ENCODE results near the gene MARK1.

Gene MARK1

DNA sequence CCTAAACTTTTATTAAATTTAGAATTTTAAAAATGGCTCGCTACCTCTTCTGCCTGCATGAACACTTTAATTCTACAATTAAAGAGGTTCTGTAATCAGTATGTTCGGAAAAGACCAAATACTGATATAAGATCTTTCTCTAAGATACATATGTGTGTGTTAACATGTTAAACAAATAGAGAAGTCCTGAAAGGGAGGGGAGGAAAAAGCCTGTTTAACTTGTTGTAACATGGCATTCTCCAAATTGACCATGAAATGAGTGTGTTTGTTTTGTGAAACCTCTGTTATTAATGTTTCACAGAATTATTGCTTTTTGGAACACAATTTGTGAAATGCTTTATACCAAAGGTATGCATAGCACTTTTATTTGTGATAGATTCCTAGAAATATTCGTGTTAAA lies 77.0 kb downstream of the MARK1 start:
- TF ChIP-seq NFIC (IDR thresholded peaks at IDR 0.05) (no peak), TCF12 (IDR thresholded peaks at IDR 0.05; ENCODE audit: low read depth) (no peak), EGR1 (IDR thresholded peaks at IDR 0.05) (no peak), FOXM1 (IDR thresholded peaks at IDR 0.05; ENCODE audit: borderline replicate concordance, low read depth) (no peak), ZBTB7A (IDR thresholded peaks at IDR 0.05; ENCODE audit: low read depth) (no peak), CREB1 (IDR thresholded peaks at IDR 0.05; ENCODE audit: low read depth) (no peak), EP300 (IDR thresholded peaks at IDR 0.05; ENCODE audit: borderline replicate concordance) (no peak), YY1 (IDR thresholded peaks at IDR 0.05; ENCODE audit: low read depth) (no peak), TAF1 (IDR thresholded peaks at IDR 0.05; ENCODE audit: low read depth) (no peak), RAD21 (IDR thresholded peaks at IDR 0.05; ENCODE audit: low read depth) (no peak), TEAD4 (IDR thresholded peaks at IDR 0.05) (no peak), CEBPB (IDR thresholded peaks at IDR 0.05) (no peak)
- TF ChIP-seq, protein P1, sequence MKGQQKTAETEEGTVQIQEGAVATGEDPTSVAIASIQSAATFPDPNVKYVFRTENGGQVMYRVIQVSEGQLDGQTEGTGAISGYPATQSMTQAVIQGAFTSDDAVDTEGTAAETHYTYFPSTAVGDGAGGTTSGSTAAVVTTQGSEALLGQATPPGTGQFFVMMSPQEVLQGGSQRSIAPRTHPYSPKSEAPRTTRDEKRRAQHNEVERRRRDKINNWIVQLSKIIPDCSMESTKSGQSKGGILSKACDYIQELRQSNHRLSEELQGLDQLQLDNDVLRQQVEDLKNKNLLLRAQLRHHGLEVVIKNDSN (IDR thresholded peaks at IDR 0.05), result no peak
- TF ChIP-seq, protein P2, sequence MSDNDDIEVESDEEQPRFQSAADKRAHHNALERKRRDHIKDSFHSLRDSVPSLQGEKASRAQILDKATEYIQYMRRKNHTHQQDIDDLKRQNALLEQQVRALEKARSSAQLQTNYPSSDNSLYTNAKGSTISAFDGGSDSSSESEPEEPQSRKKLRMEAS (IDR thresholded peaks at IDR 0.05), result no peak
- TF ChIP-seq, protein P3, sequence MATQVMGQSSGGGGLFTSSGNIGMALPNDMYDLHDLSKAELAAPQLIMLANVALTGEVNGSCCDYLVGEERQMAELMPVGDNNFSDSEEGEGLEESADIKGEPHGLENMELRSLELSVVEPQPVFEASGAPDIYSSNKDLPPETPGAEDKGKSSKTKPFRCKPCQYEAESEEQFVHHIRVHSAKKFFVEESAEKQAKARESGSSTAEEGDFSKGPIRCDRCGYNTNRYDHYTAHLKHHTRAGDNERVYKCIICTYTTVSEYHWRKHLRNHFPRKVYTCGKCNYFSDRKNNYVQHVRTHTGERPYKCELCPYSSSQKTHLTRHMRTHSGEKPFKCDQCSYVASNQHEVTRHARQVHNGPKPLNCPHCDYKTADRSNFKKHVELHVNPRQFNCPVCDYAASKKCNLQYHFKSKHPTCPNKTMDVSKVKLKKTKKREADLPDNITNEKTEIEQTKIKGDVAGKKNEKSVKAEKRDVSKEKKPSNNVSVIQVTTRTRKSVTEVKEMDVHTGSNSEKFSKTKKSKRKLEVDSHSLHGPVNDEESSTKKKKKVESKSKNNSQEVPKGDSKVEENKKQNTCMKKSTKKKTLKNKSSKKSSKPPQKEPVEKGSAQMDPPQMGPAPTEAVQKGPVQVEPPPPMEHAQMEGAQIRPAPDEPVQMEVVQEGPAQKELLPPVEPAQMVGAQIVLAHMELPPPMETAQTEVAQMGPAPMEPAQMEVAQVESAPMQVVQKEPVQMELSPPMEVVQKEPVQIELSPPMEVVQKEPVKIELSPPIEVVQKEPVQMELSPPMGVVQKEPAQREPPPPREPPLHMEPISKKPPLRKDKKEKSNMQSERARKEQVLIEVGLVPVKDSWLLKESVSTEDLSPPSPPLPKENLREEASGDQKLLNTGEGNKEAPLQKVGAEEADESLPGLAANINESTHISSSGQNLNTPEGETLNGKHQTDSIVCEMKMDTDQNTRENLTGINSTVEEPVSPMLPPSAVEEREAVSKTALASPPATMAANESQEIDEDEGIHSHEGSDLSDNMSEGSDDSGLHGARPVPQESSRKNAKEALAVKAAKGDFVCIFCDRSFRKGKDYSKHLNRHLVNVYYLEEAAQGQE (IDR thresholded peaks at IDR 0.05; ENCODE audit: low read depth), result no peak

DNA sequence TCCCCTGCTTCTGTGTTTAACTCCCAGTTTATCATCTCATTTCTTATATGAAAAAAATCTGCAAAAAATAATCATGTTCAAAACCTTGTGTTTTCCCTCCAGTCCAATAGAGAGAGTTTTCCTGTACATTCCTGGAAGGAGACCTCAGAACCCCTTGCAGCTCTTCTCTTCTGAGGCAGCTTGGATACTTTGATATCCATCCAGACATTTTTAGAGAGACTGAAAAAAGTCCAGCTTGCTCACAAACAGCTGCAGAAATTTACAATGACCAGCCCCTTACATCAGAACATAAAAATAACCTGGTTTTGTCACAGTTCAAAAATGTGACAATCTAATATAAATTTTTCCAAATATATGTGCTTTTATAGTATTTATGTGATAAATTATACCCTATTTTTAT lies 88.9 kb downstream of the MARK1 start:
- TF ChIP-seq TEAD4 (IDR thresholded peaks at IDR 0.05), result no peak
- no peak for TF ChIP-seq CEBPB (IDR thresholded peaks at IDR 0.05)
- TF ChIP-seq FOXM1 (IDR thresholded peaks at IDR 0.05; ENCODE audit: borderline replicate concordance, low read depth), result no peak
- no peak for TF ChIP-seq TAF1 (IDR thresholded peaks at IDR 0.05; ENCODE audit: low read depth)
- TF ChIP-seq EGR1 (IDR thresholded peaks at IDR 0.05), result no peak
- TF ChIP-seq CREB1 (IDR thresholded peaks at IDR 0.05; ENCODE audit: low read depth), result no peak
- TF ChIP-seq NFIC (IDR thresholded peaks at IDR 0.05), result no peak

DNA sequence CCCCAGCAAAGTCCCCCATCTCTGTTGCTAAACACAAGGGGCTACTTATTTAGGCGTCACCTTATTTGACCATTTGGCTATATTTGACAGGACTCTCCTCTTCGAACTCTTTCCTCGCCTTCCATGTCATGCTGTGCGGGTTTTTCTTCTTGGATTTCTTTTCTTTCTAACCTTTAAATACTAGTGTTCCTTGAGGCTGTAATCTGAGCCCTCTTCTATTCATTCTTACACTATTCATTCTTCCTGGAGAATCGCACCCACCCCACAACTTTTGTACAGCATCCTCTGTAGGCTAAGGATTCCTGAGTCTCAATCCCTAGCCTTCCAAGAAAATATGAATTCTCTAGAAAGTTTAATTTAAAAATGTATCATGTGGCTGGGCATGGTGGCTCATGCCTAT lies 100.5 kb downstream of the MARK1 start:
- TF ChIP-seq EP300 (IDR thresholded peaks at IDR 0.05; ENCODE audit: borderline replicate concordance), result no peak
- TF ChIP-seq RAD21 (IDR thresholded peaks at IDR 0.05; ENCODE audit: low read depth), result no peak
- no peak for TF ChIP-seq CREB1 (IDR thresholded peaks at IDR 0.05; ENCODE audit: low read depth)

DNA sequence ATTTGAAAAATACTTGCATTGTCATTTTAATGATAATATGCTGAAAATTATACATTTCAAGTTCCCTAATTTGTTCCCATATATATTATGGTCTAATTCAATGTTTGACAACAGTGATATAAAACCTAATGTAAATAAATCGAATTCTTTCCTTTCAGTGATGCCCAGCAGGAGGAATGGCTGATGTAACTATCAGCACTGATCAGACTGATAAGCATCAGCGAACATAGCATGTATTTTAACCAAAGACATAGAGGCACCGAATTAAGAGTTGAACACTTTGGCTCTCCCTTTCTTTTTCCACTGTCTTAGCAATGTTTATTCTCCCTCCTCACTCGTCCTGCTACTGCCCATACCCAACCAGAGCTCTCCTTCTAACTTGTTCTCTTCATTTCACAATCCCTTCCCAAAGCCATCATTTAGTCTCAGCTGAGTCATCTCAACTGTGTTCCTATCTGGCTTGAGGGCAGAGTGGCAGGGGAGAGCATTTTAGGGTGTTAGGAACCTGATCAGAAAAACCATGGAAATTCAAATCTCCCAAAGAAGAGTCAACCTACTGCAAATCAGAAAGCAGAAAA lies 103.4 kb downstream of the MARK1 start:
- TF ChIP-seq CEBPB (IDR thresholded peaks at IDR 0.05), result no peak
- TF ChIP-seq CREB1 (IDR thresholded peaks at IDR 0.05; ENCODE audit: low read depth), result no peak
- no peak for TF ChIP-seq YY1 (IDR thresholded peaks at IDR 0.05; ENCODE audit: low read depth)
- TF ChIP-seq EP300 (IDR thresholded peaks at IDR 0.05; ENCODE audit: borderline replicate concordance), result no peak

DNA sequence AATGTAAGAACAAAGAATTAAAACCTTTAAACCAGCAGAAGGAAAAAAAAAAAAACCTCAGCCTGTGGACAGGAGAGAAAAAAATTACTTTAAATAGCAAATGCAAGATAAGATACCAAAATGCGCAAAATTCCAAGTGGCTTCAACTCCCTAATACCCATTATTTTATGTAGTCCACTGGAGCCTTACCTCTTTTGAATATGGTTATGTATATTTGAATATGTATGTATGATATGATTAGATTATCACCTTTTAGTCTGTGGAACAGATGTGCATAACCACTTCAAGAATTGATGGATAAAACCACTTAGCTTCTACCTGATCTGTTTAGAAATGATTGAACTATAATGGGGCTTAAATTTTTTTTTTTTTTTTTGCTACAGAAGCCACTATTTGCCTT lies 109.8 kb downstream of the MARK1 start:
- TF ChIP-seq ZBTB7A (IDR thresholded peaks at IDR 0.05; ENCODE audit: low read depth), result no peak
- TF ChIP-seq, protein P2 (IDR thresholded peaks at IDR 0.05), result no peak
- no peak for TF ChIP-seq EGR1 (IDR thresholded peaks at IDR 0.05)
- TF ChIP-seq TAF1 (IDR thresholded peaks at IDR 0.05; ENCODE audit: low read depth), result no peak
- no peak for TF ChIP-seq RAD21 (IDR thresholded peaks at IDR 0.05; ENCODE audit: low read depth)
- no peak for TF ChIP-seq CREB1 (IDR thresholded peaks at IDR 0.05; ENCODE audit: low read depth)
- no peak for TF ChIP-seq YY1 (IDR thresholded peaks at IDR 0.05; ENCODE audit: low read depth)
- TF ChIP-seq FOXM1 (IDR thresholded peaks at IDR 0.05; ENCODE audit: borderline replicate concordance, low read depth), result no peak
- no peak for TF ChIP-seq EP300 (IDR thresholded peaks at IDR 0.05; ENCODE audit: borderline replicate concordance)
- no peak for TF ChIP-seq CEBPB (IDR thresholded peaks at IDR 0.05)

DNA sequence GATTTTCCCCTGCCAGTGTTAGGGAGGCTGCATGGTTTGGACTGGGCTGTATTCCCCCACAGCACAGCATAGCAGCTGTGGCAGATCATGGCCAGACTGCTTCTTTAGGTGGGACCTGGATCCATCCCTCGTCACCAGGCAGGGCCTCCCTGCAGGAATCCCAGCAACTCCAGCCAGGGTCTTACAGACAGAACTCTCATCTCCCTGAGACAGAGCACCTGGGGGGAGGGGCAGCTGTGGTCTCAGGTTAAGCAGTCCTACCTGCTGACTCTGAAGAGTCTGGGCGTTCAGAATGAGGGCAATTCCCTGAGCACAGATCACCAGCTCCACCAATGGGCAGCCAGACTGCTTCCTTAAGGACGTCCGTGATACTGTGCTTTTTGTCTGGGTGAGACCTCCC lies 114.3 kb downstream of the MARK1 start:
- TF ChIP-seq TEAD4 (IDR thresholded peaks at IDR 0.05) (no peak), TAF1 (IDR thresholded peaks at IDR 0.05; ENCODE audit: low read depth) (no peak), NFIC (IDR thresholded peaks at IDR 0.05) (no peak), EP300 (IDR thresholded peaks at IDR 0.05; ENCODE audit: borderline replicate concordance) (no peak), EGR1 (IDR thresholded peaks at IDR 0.05) (no peak), YY1 (IDR thresholded peaks at IDR 0.05; ENCODE audit: low read depth) (no peak), TCF12 (IDR thresholded peaks at IDR 0.05; ENCODE audit: low read depth) (no peak), FOXM1 (IDR thresholded peaks at IDR 0.05; ENCODE audit: borderline replicate concordance, low read depth) (no peak), CREB1 (IDR thresholded peaks at IDR 0.05; ENCODE audit: low read depth) (no peak)
- TF ChIP-seq, protein P2 (IDR thresholded peaks at IDR 0.05), result no peak

DNA sequence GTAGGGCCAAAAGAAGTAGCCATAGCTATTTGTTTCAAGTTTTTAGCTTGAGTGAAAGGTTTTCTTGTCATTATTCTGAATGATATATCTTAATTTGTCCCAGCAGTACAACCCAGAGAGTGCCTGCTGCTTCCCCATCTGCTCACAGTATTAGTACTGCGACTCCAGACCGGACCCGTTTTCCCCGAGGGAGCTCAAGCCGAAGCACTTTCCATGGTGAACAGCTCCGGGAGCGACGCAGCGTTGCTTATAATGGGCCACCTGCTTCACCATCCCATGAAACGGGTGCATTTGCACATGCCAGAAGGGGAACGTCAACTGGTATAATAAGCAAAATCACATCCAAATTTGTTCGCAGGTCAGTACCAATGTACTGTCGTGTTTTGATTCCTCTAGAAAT lies 125.1 kb downstream of the MARK1 start:
- no peak for TF ChIP-seq YY1 (IDR thresholded peaks at IDR 0.05; ENCODE audit: low read depth)
- TF ChIP-seq, protein P1 (IDR thresholded peaks at IDR 0.05), result no peak
- no peak for TF ChIP-seq TAF1 (IDR thresholded peaks at IDR 0.05; ENCODE audit: low read depth)
- TF ChIP-seq CREB1 (IDR thresholded peaks at IDR 0.05; ENCODE audit: low read depth), result no peak
- no peak for TF ChIP-seq NFIC (IDR thresholded peaks at IDR 0.05)
- no peak for TF ChIP-seq CEBPB (IDR thresholded peaks at IDR 0.05)
- no peak for TF ChIP-seq ZBTB7A (IDR thresholded peaks at IDR 0.05; ENCODE audit: low read depth)
- TF ChIP-seq, protein P2 (IDR thresholded peaks at IDR 0.05), result no peak
- TF ChIP-seq TCF12 (IDR thresholded peaks at IDR 0.05; ENCODE audit: low read depth), result no peak
- TF ChIP-seq, protein P3 (IDR thresholded peaks at IDR 0.05; ENCODE audit: low read depth), result no peak
- no peak for TF ChIP-seq FOXM1 (IDR thresholded peaks at IDR 0.05; ENCODE audit: borderline replicate concordance, low read depth)
- TF ChIP-seq EGR1 (IDR thresholded peaks at IDR 0.05), result no peak
- no peak for TF ChIP-seq EP300 (IDR thresholded peaks at IDR 0.05; ENCODE audit: borderline replicate concordance)
- TF ChIP-seq TEAD4 (IDR thresholded peaks at IDR 0.05), result no peak
- TF ChIP-seq RAD21 (IDR thresholded peaks at IDR 0.05; ENCODE audit: low read depth), result no peak

All from Ishikawa (cell line).